A549 (cell line): ENCODE results near the gene NEUROD4.

Experiments
- CHD4 ChIP-seq: fragments of 200-600 bp; sonication (generic); IDR thresholded peaks from 2 replicates; pipeline ENCODE4 v1.6.1; 2016; ENCODE audit warnings: antibody characterized with exemption, mild to moderate bottlenecking, borderline replicate concordance
- HDAC2 ChIP-seq: fragments of 200-600 bp; sonication (generic); IDR thresholded peaks from 2 replicates; pipeline ENCODE4 v1.6.1; 2016
- JUNB ChIP-seq: fragments of >200 bp; sonication (Bioruptor Twin); formaldehyde crosslinking; IDR thresholded peaks from 2 replicates; pipeline ENCODE4 v1.6.1; 2016
- POLR2A ChIP-seq: IDR thresholded peaks from 2 replicates; pipeline ENCODE4 v1.6.1; 2012; ENCODE audit warnings: mild to moderate bottlenecking, low read length
- POLR2AphosphoS2 ChIP-seq: conservative IDR thresholded peaks from 2 replicates; pipeline ENCODE4 v1.6.1; 2012; ENCODE audit warnings: low read length, improper control_type of control experiment, inconsistent platforms
- RAD21 ChIP-seq, 2 experiments: fragments of >200 bp in 1 of 2; sonication (Bioruptor Twin) in 1 of 2; formaldehyde crosslinking in 1 of 2; IDR thresholded peaks in 1 of 2; conservative IDR thresholded peaks in 1 of 2; 2 replicates in 1 of 2; 3 replicates in 1 of 2; pipeline ENCODE4 v1.6.1; 2012 to 2018; ENCODE audit warnings: inconsistent platforms in 1 of 2
- TF ChIP-seq, protein P1 (sequence below): IDR thresholded peaks from 2 replicates; pipeline ENCODE4 v1.6.1; 2012

DNA sequence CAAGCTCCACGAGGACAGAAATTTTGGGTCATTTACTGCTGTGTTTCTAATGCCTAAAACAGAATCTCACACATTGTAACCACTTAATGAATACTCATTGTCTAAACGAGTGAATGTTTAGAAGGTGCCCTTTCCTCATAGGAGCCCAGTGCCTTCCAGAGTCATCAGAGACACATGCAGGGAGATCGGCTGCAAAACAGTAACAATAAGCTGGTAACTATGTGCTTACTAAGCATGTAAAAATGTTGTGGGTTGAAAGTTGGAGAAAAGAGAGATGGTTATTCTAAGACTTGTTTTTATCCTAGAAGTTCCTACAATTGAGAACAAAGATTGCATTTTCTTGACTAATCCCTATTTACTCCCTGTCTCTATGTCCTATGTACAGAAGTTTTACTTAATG lies 42.6 kb upstream of the NEUROD4 start:
- TF ChIP-seq POLR2AphosphoS2 (no peak), JUNB (no peak), CHD4 (no peak), RAD21 (conservative IDR thresholded peaks at IDR 0.05 in 1 of 2, IDR thresholded peaks at IDR 0.05 in 1 of 2) (no peak), POLR2A (no peak), HDAC2 (no peak)
- TF ChIP-seq, protein P1, sequence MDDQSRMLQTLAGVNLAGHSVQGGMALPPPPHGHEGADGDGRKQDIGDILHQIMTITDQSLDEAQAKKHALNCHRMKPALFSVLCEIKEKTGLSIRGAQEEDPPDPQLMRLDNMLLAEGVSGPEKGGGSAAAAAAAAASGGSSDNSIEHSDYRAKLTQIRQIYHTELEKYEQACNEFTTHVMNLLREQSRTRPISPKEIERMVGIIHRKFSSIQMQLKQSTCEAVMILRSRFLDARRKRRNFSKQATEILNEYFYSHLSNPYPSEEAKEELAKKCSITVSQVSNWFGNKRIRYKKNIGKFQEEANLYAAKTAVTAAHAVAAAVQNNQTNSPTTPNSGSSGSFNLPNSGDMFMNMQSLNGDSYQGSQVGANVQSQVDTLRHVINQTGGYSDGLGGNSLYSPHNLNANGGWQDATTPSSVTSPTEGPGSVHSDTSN = no peak
